Stimulated activated CD4-positive, alpha-beta T cell treated with anti-CD3 and anti-CD28 coated beads, Interleukin-4, amount 100 ng/mL, for 24 hours (primary cell): ENCODE measurements around the gene GGACT.
"Not testable (repeated sequence)": the region's sequence is repeated elsewhere in the genome, so short reads cannot be mapped to it uniquely, and the experiment has no call there.

Source experiments
- DNase-seq: peaks from one replicate; pipeline ENCODE4 v3.0.0-alpha.2; 2020

Gene GGACT

GRCh38 chr13:100526318-100527000 is 62.1 kb downstream of the GGACT start:
- DNase-seq: no peak

DNA sequence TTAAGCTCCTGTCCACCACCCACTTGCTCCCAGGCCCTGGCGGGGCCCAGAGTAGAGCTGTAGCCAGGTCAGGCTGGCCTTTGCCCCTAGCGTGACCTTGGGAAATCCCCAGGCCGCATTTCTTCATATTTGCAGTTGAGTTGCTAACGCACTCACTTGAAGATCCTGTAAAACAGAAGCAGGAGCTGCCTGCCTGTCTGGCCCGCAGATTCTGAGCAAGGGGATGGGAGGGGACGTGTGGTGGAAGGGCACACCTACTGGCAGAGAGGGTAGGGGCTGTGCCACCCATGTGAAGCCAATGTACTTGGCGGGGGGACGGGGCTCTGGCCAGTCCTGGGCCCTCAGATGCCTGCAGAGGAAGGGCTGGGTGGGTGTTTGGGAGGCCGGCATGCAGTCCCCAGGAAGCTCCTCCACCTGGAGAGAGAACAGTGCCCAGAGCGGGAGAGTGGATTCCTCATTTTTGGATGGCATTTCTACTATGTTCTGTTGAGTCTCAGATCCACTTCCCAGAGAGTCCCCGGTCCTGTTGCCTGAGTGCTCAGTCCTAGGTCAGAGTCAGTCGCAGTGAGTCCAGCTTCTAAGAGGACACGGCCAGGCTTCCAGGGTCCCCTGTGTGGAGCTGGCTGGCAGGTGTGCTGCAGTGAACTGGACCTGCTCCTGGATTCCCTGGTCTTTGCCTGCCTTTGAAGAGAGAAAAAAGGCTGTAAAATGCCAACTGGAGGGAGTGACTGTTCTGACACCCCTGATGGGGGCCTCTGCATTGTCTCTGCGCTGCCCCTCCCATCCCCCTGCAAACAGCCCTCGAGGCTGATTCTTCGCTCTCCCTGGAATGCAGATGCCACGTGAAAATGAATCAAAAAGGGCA is 62.9 kb downstream of the GGACT start:
- no peak for DNase-seq

- DNase-seq: not testable (repeated sequence)
Observed at GRCh38 chr13:100524688-100525087, 63.9 kb downstream of the GGACT start.

DNA sequence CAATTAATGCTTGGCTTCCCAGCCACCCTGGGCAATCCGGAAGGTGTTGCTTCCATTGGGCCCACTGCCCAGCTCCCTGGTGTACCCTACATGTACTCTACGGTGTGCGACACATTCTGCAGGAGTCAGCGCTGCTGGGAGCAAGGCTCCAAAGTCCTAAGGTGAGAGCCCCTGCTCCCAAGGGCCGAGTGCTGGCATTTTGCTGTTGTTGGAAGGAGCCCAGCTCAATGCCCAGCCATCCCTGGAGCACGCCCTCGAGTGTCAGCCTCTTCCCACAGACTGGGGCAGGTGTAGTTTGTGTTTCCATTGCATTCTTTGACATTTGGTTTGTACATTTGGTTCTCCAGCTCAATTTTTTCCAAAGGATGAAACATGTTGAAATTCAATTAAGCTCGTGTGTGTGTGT is 64.6 kb downstream of the GGACT start:
- DNase-seq: no peak

DNA sequence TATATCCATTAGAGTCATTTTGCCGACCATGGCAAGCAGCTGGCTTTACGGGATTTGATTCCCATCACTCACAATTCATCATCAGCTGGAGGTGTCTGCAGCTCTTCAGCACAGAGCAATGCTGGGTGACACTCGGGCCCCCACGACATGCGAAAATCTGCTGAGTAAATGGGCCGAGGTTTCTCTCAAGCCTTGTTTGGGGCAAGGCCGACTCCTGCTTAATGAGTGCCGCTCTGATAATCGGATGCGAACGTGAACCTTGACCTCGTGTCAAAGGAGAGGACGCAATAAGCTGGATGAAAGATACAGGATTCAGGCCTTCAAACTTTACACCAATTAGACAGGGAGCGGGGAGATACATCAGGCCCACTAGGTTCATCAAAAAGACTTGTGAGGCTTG is 65.2 kb downstream of the GGACT start:
- DNase-seq: no peak

- no peak for DNase-seq
Observed at GRCh38 chr13:100522618-100523309, 65.8 kb downstream of the GGACT start.

DNA sequence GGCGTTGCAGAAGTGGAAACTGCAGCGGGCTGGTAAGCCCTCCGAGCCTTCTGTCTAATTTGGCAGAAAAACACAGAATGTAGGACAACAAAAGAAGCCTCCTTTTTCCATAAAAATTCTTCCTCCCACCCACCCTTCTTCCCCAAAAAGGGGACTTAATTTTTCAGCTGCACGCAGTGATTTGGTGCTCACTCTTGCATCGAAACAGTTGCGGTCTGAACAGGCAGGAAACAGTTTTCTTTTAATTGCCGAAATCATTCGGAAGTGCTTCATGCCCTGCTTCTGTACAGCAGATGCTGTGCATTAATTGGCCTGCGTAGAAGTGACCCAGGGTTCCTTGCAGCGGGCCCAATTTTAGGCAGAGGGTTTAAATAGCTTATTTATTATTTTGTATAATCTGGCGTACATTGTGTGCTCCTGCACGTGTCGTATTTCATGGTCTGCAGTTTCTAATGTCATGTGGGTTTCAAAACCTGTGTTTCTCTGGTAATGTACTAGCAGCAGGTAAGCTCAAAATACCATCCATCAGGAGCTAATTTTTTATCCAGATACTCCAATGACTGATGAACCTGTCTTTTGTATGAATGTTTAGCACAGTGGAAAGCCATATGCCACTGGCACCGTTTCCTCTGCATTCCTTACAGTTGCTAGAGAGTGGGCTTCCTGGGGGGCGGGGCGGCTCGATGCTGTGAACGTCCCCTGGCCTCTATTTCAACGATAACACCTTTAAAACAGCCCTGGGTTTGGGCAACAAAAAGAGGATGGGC is 66.6 kb downstream of the GGACT start:
- no peak for DNase-seq

- no peak for DNase-seq
Observed at GRCh38 chr13:100520936-100521850, 67.4 kb downstream of the GGACT start.

DNA sequence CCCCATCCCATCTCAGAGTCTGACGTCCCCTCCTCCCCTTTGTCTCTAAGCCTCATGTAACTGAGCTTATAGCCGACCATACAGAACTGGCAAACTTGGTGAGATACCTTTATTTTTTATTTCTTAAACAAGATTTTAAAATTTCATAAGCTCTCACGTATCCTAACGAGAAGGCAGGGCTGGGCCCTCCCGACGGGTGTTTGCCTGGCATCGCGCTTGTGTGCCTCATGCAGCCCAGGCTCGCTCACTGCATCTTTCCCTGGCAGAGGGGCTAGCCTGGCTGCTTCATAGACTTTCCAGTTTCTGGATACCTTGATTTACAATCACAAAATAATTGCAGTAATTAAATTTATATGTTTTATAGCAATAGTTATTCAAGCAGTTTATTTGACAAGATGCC is 69.0 kb downstream of the GGACT start:
- DNase-seq: no peak

DNA sequence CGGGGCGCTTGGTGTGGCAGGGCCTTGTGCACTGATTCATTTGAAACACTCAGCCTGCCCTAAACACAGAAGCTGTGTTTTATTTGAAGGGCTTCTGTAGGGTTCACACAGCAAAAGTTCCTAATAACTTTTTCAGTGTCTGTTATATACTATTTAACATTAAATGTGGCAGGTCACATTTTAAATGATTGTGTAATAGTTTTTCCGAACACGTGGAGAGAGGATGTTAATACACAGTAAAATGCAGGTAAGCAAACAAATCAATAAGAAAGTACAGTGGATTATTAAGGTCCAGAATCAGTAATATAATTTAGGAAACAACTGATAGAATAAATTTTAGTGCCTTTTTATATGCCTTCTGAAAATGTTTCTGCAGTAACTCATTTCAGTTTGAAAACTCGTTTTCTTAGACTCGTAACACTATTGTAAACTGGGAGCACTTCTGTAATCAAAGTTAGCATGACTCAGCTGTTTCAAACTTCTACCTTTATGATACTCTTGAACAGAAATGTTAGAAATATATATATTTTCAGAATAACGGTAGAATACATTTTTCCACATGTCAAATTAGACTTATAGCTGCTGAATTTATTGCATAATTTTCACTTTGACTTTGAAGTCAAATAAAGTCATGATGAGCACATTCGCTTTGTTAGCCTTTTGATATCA is 70.1 kb downstream of the GGACT start:
- no peak for DNase-seq

GRCh38 chr13:100517728-100518127 is 70.9 kb downstream of the GGACT start:
- no peak for DNase-seq

- DNase-seq: no peak
Observed at GRCh38 chr13:100517135-100517534, 71.5 kb downstream of the GGACT start.

GRCh38 chr13:100515410-100515800 is 73.2 kb downstream of the GGACT start:
- DNase-seq: no peak

GRCh38 chr13:100514788-100515409 is 73.7 kb downstream of the GGACT start:
- peak; percentile 78 for DNase-seq

DNA sequence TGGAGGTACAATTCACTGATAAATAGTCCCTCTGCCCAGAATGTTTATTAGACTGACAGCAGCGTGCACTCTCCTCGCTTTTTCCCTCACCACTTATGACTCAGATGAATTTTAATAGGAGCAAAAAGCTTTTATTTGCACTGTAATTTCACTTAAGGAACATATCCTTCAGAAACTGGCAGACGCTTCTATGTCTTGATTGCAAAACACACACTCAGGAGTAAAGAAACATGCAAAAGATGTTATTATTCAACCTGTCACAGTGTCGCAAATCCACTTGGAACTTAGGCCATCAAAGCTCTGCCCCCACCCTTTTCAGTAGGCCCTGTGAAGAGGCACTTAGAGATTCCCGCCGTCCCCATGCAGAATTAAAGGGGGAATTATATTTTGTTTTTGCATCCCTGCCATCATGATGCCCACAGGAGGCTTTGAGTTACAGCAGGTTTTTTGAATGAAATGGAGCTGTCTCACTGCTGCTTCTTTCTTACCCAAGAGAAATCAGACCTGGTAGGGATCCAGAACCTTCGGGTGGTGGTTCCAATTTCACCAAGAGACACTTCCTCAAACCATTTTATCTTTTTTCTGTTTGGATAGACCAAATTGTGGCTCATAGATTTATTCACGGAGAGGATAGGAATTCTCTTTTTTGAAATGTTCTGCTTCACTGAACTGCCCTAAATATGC is 74.5 kb downstream of the GGACT start:
- DNase-seq: no peak

GRCh38 chr13:100513171-100513570 is 75.4 kb downstream of the GGACT start:
- DNase-seq: no peak

- no peak for DNase-seq
Observed at GRCh38 chr13:100512422-100512821, 76.2 kb downstream of the GGACT start.

DNA sequence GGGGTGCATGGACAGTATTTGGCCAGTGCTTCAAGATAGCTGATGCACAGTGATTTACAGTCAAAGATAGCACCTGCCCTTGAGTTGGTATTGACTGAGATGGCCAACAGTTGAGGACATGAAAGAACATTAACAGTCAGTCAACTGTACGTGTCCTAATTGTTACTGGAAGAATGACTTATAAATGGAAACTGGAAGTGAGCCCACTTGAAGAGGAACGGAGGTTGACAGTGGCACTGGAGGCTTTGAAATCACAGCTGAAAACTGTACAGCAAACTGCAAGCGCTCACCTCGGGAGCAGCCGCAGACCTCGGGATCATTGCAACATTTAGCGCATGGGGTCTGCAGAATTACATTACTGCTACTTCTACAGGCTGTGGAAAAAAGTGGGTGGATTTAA is 77.1 kb downstream of the GGACT start:
- DNase-seq: no peak

- no peak for DNase-seq
Observed at GRCh38 chr13:100510208-100510957, 78.2 kb downstream of the GGACT start.
